ENCODE measurements around the gene HIP1R. TPM values are rescaled to one million over a fixed set of nuclear protein-coding genes. Genes with fewer than 3 reads are reported as not detected.

HIP1R gene
- total and polyA plus RNA-seq, 2 of the 4 experiments (the other 2 are of a cell fraction), result 13.8 to 18.5 TPM

DNA sequence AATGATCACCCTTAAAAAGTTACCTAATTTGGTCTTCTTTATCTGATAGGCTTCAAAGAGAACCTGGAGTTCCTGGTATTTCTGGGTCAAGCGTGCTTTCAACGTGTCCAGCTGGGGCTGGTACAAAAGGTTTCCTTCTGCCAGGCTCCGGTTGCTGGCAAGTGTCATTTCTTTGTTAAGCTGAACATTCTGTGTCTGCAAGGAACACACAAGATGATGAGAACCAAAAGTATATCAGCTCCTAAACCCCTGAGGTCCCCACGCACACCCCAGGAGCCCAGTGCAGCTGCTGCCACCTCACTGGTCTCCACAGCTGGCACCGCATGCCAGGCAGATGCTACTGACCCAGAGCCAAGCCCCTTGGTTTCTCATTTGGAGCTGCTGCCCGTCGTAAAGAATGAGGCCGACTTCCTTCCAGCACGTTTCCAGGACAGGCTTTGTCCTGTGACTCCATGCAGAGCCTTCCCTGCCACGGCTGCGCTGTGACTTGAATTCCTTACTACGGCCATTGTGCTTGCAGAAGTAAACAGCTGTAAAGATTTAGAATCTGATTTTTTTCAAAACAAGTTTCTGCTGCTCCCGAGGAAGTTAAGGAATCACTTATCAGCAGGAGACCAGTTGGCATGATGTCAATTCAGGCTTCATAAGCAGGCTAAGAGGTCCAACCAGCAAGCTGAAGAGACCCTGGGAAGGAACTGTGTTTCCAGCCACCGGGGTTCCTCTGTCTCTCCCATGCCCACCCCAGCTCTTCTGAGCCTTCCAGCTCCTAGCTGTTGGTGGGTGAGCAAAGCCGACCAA lies 35.8 kb downstream of the HIP1R start:
- peak overlapping the region; percentile 95 for H2AK5ac ChIP-seq (ENCODE audit: low read depth, low read length)
- peak overlapping the region; percentile 91 for H3K27ac ChIP-seq (ENCODE audit: insufficient read depth, low read length)
- peak overlapping the region; percentile 58; the same call in 1 of the 2 replicates for H3K56ac ChIP-seq (ENCODE audit: extremely low read depth, insufficient read depth, low read length)
- H3K79me1 ChIP-seq (ENCODE audit: low read depth in 1 of 2, low read length in 2 of 2), result peaks cover 42 to 82% of the 10 kb centered on the region in 2 experiments
- peak overlapping the region; percentile 95 for H2AK9ac ChIP-seq (replicated peaks; ENCODE audit: low read depth, low read length, poor library complexity)
- peak overlapping the region; percentile 65 to 90; a peak in 3 of 4 replicates for H4K8ac ChIP-seq (ENCODE audit: low read depth in 2 of 2, low read length in 2 of 2)
- no peaks in the 10 kb centered on the region for H3K27me3 ChIP-seq (ENCODE audit: control insufficient read depth, insufficient read depth, low read length)
- peak overlapping the region; percentile 98 for H3K14ac ChIP-seq (replicated peaks; ENCODE audit: low read depth, low read length)
- no TSS peak for BruUV-seq (replicated peaks)
- H4K20me1 ChIP-seq (ENCODE audit: insufficient read depth, low read length), result peaks cover 24% of the 10 kb centered on the region
- H3K4me3 ChIP-seq (ENCODE audit: insufficient read depth, low read depth, low read length), result no peak overlapping the region; the same call in 1 of the 2 replicates
- intact Hi-C loops (cut with micrococcal nuclease), result no loop called here
- peak overlapping the region; percentile 91 for H4K91ac ChIP-seq (ENCODE audit: insufficient read depth, low read depth, low read length)
- DNase-seq, result peak; percentile 70
- H2BK15ac ChIP-seq (ENCODE audit: low read depth, low read length), result peak overlapping the region; percentile 59; the same call in 1 of the 3 replicates
- no peak for TF ChIP-seq POLR2A (IDR thresholded peaks at IDR 0.05; ENCODE audit: low read depth, low read length)
- no peak for TF ChIP-seq MAZ (IDR thresholded peaks at IDR 0.05; ENCODE audit: borderline replicate concordance, low read depth, low read length)
- TF ChIP-seq CEBPB (IDR thresholded peaks at IDR 0.05; ENCODE audit: low read depth, low read length), result no peak
- TF ChIP-seq BHLHE40 (IDR thresholded peaks at IDR 0.05; ENCODE audit: low read depth, low read length), result no peak
- TF ChIP-seq RFX5 (IDR thresholded peaks at IDR 0.05; ENCODE audit: low read depth, low read length), result no peak
- TF ChIP-seq RAD21 (IDR thresholded peaks at IDR 0.05; ENCODE audit: low read length), result no peak
- TF ChIP-seq MXI1 (IDR thresholded peaks at IDR 0.05; ENCODE audit: borderline replicate concordance, low read depth, low read length), result no peak
- TF ChIP-seq USF2 (IDR thresholded peaks at IDR 0.05; ENCODE audit: low read depth, low read length), result no peak
- TF ChIP-seq, protein P1, sequence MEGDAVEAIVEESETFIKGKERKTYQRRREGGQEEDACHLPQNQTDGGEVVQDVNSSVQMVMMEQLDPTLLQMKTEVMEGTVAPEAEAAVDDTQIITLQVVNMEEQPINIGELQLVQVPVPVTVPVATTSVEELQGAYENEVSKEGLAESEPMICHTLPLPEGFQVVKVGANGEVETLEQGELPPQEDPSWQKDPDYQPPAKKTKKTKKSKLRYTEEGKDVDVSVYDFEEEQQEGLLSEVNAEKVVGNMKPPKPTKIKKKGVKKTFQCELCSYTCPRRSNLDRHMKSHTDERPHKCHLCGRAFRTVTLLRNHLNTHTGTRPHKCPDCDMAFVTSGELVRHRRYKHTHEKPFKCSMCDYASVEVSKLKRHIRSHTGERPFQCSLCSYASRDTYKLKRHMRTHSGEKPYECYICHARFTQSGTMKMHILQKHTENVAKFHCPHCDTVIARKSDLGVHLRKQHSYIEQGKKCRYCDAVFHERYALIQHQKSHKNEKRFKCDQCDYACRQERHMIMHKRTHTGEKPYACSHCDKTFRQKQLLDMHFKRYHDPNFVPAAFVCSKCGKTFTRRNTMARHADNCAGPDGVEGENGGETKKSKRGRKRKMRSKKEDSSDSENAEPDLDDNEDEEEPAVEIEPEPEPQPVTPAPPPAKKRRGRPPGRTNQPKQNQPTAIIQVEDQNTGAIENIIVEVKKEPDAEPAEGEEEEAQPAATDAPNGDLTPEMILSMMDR (conservative IDR thresholded peaks at IDR 0.05; ENCODE audit: low read depth, low read length), result no peak
- peak overlapping the region; percentile 53 for H2AFZ ChIP-seq (replicated peaks; ENCODE audit: low read length, poor library complexity)
- H2BK120ac ChIP-seq (ENCODE audit: low read depth, low read length), result peak overlapping the region; percentile 86
- peak; percentile 30 for ATAC-seq (ENCODE audit: low read depth)
- H3K9me1 ChIP-seq (ENCODE audit: insufficient read depth, low read length), result no peaks in the 10 kb centered on the region; the same call in 1 of the 2 replicates
- peak overlapping the region; percentile 97 for H3K4ac ChIP-seq (ENCODE audit: low read depth, low read length)
- dilution Hi-C loops (cut with HindIII; ENCODE audit: low sequenced_read_pairs, unreplicated experiment), result no loop called here
- ChIA-PET POLR2A (ENCODE audit: unreplicated experiment) (no interaction called here), CTCF (interaction anchor here (0.8 to 1.4 kb wide), 3 partner anchors 9 to 81 kb away, joined by 3 to 6 read pairs (median 4); no protein-coding TSS in a partner anchor)
- WGBS, 2 experiments (ENCODE audit: extremely low coverage in 2 of 2, insufficient read length in 1 of 2), result 28% methylated on average over 8 of the region's 15 CpGs; no CpG with 5 or more reads in 1 of the 2 experiments
- H3K9ac ChIP-seq (ENCODE audit: low read depth, low read length), result peak overlapping the region; percentile 70
- peak overlapping the region; percentile 90 for H4K5ac ChIP-seq (ENCODE audit: low read depth, low read length)
- no peaks in the 10 kb centered on the region for H3K9me3 ChIP-seq (ENCODE audit: control insufficient read depth, insufficient read depth, low read length)
- H3K23ac ChIP-seq (ENCODE audit: low read depth, low read length), result peak overlapping the region; percentile 98
- in situ Hi-C loops (cut with MboI; ENCODE audit: low sequenced_read_pairs), result loop anchor here (5.0 kb wide), 1 partner anchor 81 kb away; no protein-coding TSS in a partner anchor
- peak overlapping the region; percentile 74 for H2BK5ac ChIP-seq (ENCODE audit: low read depth, low read length, poor library complexity, severe bottlenecking)
- H3K4me1 ChIP-seq (ENCODE audit: control insufficient read depth, insufficient read depth, low read length), result peaks cover 23% of the 10 kb centered on the region
- H2BK20ac ChIP-seq (ENCODE audit: low read depth, low read length), result peak overlapping the region; percentile 62
- peaks cover 38% of the 10 kb centered on the region for H3K36me3 ChIP-seq (ENCODE audit: control insufficient read depth, insufficient read depth, low read length)
- H3K18ac ChIP-seq (ENCODE audit: low read depth, low read length), result peak overlapping the region; percentile 81
- H3K4me2 ChIP-seq (ENCODE audit: low read depth, low read length), result peak overlapping the region; percentile 92

Data from IMR-90 (cell line).